Heart left ventricle (tissue), 16 donors: ENCODE data around the gene ASAP2. TPM values are rescaled to one million over a fixed set of nuclear protein-coding genes. Genes with fewer than 3 reads are reported as not detected.
A peak's percentile ranks its signal among the peaks of the same experiment; 100 is the strongest.
"Not testable (repeated sequence)": the region's sequence is repeated elsewhere in the genome, so short reads cannot be mapped to it uniquely, and the experiment has no call there.

Experiments
- ATAC-seq, 4 donors: fragments of 200-7000 bp; cut with Tn5 transposase; one replicate each; pipeline ENCODE4 v1.9.1; 2020 to 2022; ENCODE audit warnings: moderate library complexity in 4 of 4, mild to moderate bottlenecking in 3 of 4, moderate number of reproducible peaks in 1 of 4
- DNase-seq, 5 donors: peaks; one replicate each; pipeline ENCODE4 v3.0.0-alpha.2; 2020
- H3K27ac ChIP-seq, 12 donors: fragments of 200-600 bp; sonication (generic) in 4 of 12; one replicate each; pipeline versions ENCODE4 v1.5.0 to v1.8.0; 2016 to 2022; ENCODE audit warnings: mild to moderate bottlenecking in 2 of 12
- H3K27me3 ChIP-seq, 9 donors: fragments of 200-600 bp; sonication (generic) in 2 of 9; one replicate each; pipeline versions ENCODE4 v1.5.1 to v1.8.0; 2016 to 2022; ENCODE audit warnings: mild to moderate bottlenecking in 3 of 9
- H3K36me3 ChIP-seq, 9 donors: fragments of 200-600 bp; sonication (generic) in 2 of 9; one replicate each; pipeline versions ENCODE4 v1.5.0 to v1.8.0; 2018 to 2022; ENCODE audit warnings: mild to moderate bottlenecking in 2 of 9
- H3K4me1 ChIP-seq, 12 donors: fragments of 200-600 bp; sonication (generic) in 4 of 12; one replicate each; pipeline versions ENCODE4 v1.5.0 to v1.8.0; 2016 to 2022; ENCODE audit warnings: mild to moderate bottlenecking in 3 of 12
- H3K4me3 ChIP-seq, 12 donors: fragments of 200-600 bp; sonication (generic) in 4 of 12; one replicate each; pipeline versions ENCODE4 v1.5.0 to v1.8.0; 2017 to 2022; ENCODE audit warnings: mild to moderate bottlenecking in 9 of 12, moderate library complexity in 4 of 12
- H3K9me3 ChIP-seq, 12 donors: fragments of 200-600 bp; sonication (generic) in 4 of 12; one replicate each; pipeline versions ENCODE4 v1.5.0 to v1.8.0; 2016 to 2022; ENCODE audit warnings: mild to moderate bottlenecking in 1 of 12
- POLR2A ChIP-seq, 2 donors: fragments of 450-650 bp; IDR thresholded peaks; one replicate each; pipeline ENCODE4 v1.6.1; 2017; ENCODE audit warnings: antibody characterized with exemption in 2 of 2, mild to moderate bottlenecking in 2 of 2, moderate library complexity in 2 of 2
- WGBS, 4 donors: extraction: QIAGEN DNeasy Blood & Tissue Kit in 2 of 4; methylation state at CpG; one replicate each; pipeline versions ENCODE4 v1.1.5 to v1.1.7; 2013 to 2018; 5-methylcytosine and 5-hydroxymethylcytosine counted together
- intact Hi-C, 10 donors: fragments of 100-400 bp; cut with DNase I; formaldehyde crosslinking; loops; one replicate each; pipeline versions ENCODE4 v1.11.1 to v1.14.2; 2022
- polyA plus RNA-seq, 2 donors: library from polyadenylated mRNA; stranded (reverse); fragments of 200-250 nt; gene quantifications; one replicate each; pipeline ENCODE4 v1.2.3, GENCODE V29; 2013
- total RNA-seq, 9 donors: library from RNA; depleted of rRNA in 2 of 9; stranded (reverse); fragments of >200 nt in 2 of 9; fragmentation: NEBNext Ultra II Directional in 3 of 9; extraction: Animal tissue kit (Norgen Biotek cat#: 25700) in 3 of 9; gene quantifications; one replicate each; pipeline versions ENCODE4 v1.1.0 to v1.2.4, GENCODE V29; 2016 to 2023
- TF ChIP-seq, protein P1 (sequence below), 12 donors: fragments of 200-600 bp; sonication (generic) in 4 of 12; IDR thresholded peaks; one replicate each; pipeline versions ENCODE4 v1.5.0 to v1.8.0; 2018 to 2022; ENCODE audit warnings: antibody characterized with exemption in 12 of 12, mild to moderate bottlenecking in 5 of 12
- donor health status: ischemic (EF 13 %, LVEDD 7.1; RV severe dilation, severe dysfunction).
- donor health status: healthy with polysubstance abuse.
- donor health status: DM: no; HTN: yes; CAD: no.
- donor health status: DM: no; HTN: no; CAD: no.
- donor health status: ischemic (EF 25% LVEDD 6.9; RV normal size, moderate dysfunction).
- donor health status: ischemic (EF 25% LVEDD 5.7; RV mildly dilated, moderate dysfunction).
- donor health status: healthy.
- donor health status: DM: yes; HTN: yes; CAD: no.
- donor health status: ischemic (EF 35%, LVEDD 5.7; RV mildly dilated, moderate dysfunction).
- donor health status: nonischemic (EF 11% LVEDD 7.7; RV severe dilation, severe dysfunction).
- donor health status: DM: yes; HTN: yes; CAD: no.
- donor health status: PGD.
- donor health status: ischemic (EF 29% LVEDD 5.4; RV normal size, mild dysfunction).
- donor health status: nonischemic (EF 23%, LVEDD 6.1; RV moderate dilation, normal function).

Gene ASAP2
- total and polyA plus RNA-seq, 11 donors = 6.7 to 17.0 (median 11.9) TPM

DNA sequence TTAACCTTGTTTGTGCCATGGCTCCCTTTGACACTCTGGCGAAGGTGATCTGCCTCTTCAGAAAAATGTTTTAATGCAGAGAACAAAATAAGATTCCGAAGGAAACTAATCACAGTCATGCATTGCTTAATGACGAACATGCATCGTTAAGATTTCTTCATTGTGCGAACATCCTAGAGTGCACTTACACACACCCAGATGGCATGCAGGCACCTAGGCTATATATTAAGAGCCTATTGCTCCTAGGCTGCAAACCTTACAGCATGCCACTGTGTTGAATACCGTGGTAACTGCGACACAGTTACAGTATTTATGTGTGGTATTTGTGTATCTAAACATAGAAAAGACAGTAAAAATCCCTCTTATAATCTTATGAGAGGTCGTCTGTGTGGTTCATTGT lies 8.3 kb downstream of the ASAP2 start:
- H3K9me3 ChIP-seq = no peaks in the 10 kb centered on the region
- H3K27ac ChIP-seq = no peak overlapping the region
- H3K4me3 ChIP-seq = no peak overlapping the region
- peaks cover 0 to 10% (median 0%) of the 10 kb centered on the region in 9 donors for H3K36me3 ChIP-seq
- 81 to 84% (median 82%) methylated on average over 8 of the region's 8 CpGs for WGBS, 4 donors
- H3K27me3 ChIP-seq = no peaks in the 10 kb centered on the region
- peaks cover 0 to 83% (median 42%) of the 10 kb centered on the region in 12 donors for H3K4me1 ChIP-seq
- intact Hi-C loops = loop anchor here in 2 of 10 donors (5.0 kb wide), 2 partner anchors 42 to 117 kb away; no protein-coding TSS in a partner anchor
- TF ChIP-seq, protein P1, sequence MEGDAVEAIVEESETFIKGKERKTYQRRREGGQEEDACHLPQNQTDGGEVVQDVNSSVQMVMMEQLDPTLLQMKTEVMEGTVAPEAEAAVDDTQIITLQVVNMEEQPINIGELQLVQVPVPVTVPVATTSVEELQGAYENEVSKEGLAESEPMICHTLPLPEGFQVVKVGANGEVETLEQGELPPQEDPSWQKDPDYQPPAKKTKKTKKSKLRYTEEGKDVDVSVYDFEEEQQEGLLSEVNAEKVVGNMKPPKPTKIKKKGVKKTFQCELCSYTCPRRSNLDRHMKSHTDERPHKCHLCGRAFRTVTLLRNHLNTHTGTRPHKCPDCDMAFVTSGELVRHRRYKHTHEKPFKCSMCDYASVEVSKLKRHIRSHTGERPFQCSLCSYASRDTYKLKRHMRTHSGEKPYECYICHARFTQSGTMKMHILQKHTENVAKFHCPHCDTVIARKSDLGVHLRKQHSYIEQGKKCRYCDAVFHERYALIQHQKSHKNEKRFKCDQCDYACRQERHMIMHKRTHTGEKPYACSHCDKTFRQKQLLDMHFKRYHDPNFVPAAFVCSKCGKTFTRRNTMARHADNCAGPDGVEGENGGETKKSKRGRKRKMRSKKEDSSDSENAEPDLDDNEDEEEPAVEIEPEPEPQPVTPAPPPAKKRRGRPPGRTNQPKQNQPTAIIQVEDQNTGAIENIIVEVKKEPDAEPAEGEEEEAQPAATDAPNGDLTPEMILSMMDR (IDR thresholded peaks at IDR 0.05) = no peak
- no peak for TF ChIP-seq POLR2A (IDR thresholded peaks at IDR 0.05)
- no peak for ATAC-seq
- no peak for DNase-seq

DNA sequence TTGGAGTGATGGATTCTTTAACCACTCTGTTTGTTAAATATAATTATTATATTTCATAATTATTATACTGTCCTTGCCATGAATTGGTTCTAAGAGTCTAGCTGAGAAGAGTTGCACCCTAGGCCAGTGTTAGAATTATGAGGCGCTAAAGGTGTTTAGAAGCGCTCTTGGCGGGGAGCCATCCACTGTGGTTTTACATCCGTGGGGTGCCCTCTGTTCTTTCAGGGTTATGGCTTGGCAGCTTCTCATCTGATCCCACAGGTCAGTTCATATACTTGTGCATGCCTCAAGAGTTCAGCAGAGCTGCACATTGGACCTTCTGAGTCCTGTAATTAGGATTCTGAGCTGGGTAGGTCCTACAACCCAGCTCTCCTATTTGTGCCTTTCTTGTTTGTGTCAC lies 9.1 kb downstream of the ASAP2 start:
- TF ChIP-seq, protein P1 (IDR thresholded peaks at IDR 0.05) = no peak
- no peak for TF ChIP-seq POLR2A (IDR thresholded peaks at IDR 0.05)
- DNase-seq = no peak
- intact Hi-C loops = loop anchor here in 1 of 10 donors (5.0 kb wide), 1 partner anchor 42 kb away; no protein-coding TSS in a partner anchor
- peaks cover 0 to 10% (median 0%) of the 10 kb centered on the region in 9 donors for H3K36me3 ChIP-seq
- H3K4me1 ChIP-seq = peaks cover 0 to 83% (median 39%) of the 10 kb centered on the region in 12 donors
- no peak for ATAC-seq
- peaks cover 0 to 4% (median 0%) of the 10 kb centered on the region in 12 donors for H3K9me3 ChIP-seq
- H3K27ac ChIP-seq = no peak overlapping the region
- no peak overlapping the region for H3K4me3 ChIP-seq
- 82 to 93% (median 92%) methylated on average over 4 of the region's 4 CpGs for WGBS, 4 donors
- no peaks in the 10 kb centered on the region for H3K27me3 ChIP-seq

DNA sequence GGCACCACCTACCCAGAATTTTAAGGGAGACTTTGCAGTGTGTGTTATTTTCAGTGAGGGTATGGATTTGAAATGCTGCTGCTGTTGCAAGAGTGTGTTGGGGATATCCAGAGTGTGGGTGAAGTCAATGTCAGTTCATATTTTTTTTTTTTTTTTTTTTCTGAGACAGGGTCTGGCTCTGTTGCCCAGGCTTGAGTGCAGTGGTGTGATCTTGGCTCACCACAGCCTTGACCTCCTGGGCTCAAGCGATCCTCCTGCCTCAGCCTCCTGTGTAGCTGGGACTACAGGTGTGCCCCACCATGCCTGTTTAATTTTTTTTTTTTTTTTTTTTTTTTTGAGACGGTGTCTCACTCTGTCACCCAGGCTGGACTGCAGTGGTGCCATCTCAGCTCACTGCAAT lies 9.5 kb downstream of the ASAP2 start:
- not testable (repeated sequence) for DNase-seq, ATAC-seq, H3K27me3 ChIP-seq, H3K27ac ChIP-seq, H3K4me3 ChIP-seq, H3K9me3 ChIP-seq, H3K36me3 ChIP-seq
- H3K4me1 ChIP-seq = peaks cover 0 to 81% (median 38%) of the 10 kb centered on the region in 12 donors
- WGBS, 4 donors = 95 to 100% (median 98%) methylated on average over 2 of the region's 2 CpGs
- intact Hi-C loops = loop anchor here in 1 of 10 donors (5.0 kb wide), 1 partner anchor 41 kb away; no protein-coding TSS in a partner anchor

DNA sequence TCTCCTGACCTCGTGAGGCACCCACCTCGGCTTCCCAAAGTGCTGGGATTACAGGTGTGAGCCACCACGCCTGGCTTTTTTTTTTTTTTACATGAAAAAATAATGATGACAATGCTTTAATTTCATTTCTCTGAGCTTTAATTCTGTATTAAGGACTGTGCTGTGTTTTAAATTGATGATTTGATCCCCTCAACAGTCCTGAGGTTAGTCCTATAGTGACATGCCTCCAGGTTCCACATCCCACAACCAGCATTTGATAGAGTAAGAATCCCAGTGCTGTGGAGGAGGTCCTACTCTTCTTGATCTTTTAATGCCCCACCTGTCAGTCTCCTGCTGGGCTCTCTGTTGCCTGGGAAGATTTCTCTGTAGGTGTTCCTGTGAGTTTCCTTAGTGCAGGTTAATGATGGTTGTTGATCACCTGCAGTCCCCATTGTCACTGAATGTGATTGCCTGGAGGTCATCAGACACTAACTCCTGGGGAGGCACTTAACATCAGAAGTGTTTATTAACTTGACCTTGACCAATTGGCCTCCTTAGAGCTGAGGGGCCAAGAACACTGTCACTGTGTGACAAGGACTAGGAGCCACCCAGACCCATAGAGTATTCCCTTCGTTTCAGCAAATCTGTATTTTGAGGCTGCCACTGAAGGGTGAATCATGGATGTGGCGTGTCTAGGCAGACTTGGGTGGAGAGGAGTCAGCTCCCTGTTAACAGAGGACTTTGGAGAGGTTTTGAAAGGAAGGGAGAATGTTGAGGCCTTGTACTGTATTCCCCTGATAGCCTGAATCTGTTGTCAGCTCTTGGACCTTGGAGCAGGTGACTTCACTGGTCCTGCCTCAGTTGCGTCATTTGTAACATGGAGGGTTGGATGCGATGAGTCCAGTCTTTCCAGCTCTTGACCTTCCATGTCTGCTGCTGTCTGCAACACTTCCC lies 11.5 kb downstream of the ASAP2 start:
- 91 to 95% (median 92%) methylated on average over 7 of the region's 7 CpGs for WGBS, 4 donors
- Histone ChIP-seq H3K9me3 (peaks cover 0 to 4% (median 0%) of the 10 kb centered on the region in 12 donors), H3K27me3 (no peaks in the 10 kb centered on the region), H3K4me1 (peaks cover 0 to 81% (median 33%) of the 10 kb centered on the region in 12 donors), H3K36me3 (peaks cover 0 to 10% (median 0%) of the 10 kb centered on the region in 9 donors), H3K4me3 (no peak overlapping the region), H3K27ac (peak overlapping the region in 3 of 12 donors; percentile 4 to 22 (median 4))
- DNase-seq (no peak), ATAC-seq (peak in 3 of 4 donors; percentile 25 to 77 (median 39))
- TF ChIP-seq, protein P1 (IDR thresholded peaks at IDR 0.05) = no peak
- TF ChIP-seq POLR2A (IDR thresholded peaks at IDR 0.05) = no peak
- intact Hi-C loops = loop anchor here in 1 of 10 donors (5.0 kb wide), 1 partner anchor 39 kb away; no protein-coding TSS in a partner anchor
